Measurements from ENCODE around the gene METTL27. TPM values are rescaled to one million over a fixed set of nuclear protein-coding genes. Genes with fewer than 3 reads are reported as not detected.
"Not testable (repeated sequence)": the region's sequence is repeated elsewhere in the genome, so short reads cannot be mapped to it uniquely, and the experiment has no call there.

The METTL27 gene
- total RNA-seq, 1 donor from 2014 or later, result 13.5 TPM

DNA sequence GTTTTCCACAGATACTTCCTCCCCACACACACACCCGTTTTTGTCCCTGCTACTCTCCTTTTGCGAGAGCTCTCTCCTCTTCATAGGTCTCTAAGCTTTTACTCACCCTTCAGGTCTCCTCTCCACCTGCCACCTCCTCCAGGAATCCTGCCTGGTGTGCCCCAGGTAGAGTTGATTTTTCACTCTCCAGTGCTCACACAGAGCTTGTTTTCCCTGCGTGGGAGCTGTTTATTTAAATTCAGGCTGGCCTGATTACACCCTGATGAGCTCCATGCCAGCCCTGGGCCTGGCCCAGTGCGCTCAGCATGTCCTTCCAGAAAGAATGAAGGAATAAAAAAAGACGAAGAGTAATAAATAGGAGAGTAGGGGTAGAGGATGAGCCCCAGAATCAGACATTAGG is 19.1 kb downstream of the METTL27 start:
- H3K4me1 Mint-ChIP-seq (ENCODE audit: low read depth), result peaks cover 20% of the 10 kb centered on the region

GRCh38 chr7:73822319-73823173 is 19.8 kb downstream of the METTL27 start:
- H3K4me3 Mint-ChIP-seq (ENCODE audit: low read depth), result no peak overlapping the region
- peak overlapping the region; percentile 15 for H3K27ac Mint-ChIP-seq
- H3K27me3 Mint-ChIP-seq, result peaks cover 15% of the 10 kb centered on the region
- H3K4me1 Mint-ChIP-seq (ENCODE audit: low read depth), result peaks cover 14% of the 10 kb centered on the region
- no peaks in the 10 kb centered on the region for H3K9me3 Mint-ChIP-seq (ENCODE audit: low read depth)
- no peaks in the 10 kb centered on the region for H3K36me3 Mint-ChIP-seq (ENCODE audit: insufficient read depth)
- no peak for TF ChIP-seq CTCF (IDR thresholded peaks at IDR 0.05; ENCODE audit: unreplicated experiment)
- DNase-seq (ENCODE audit: low spot score, unreplicated experiment), result no peak

More for the DNA sequence above, 19.1 kb downstream of the METTL27 start:
- DNase-seq (ENCODE audit: low spot score, unreplicated experiment), result no peak
- Mint-ChIP-seq H3K27me3 (peaks cover 11% of the 10 kb centered on the region), H3K36me3 (ENCODE audit: insufficient read depth) (no peaks in the 10 kb centered on the region), H3K9me3 (ENCODE audit: low read depth) (no peaks in the 10 kb centered on the region), H3K4me3 (ENCODE audit: low read depth) (no peak overlapping the region), H3K27ac (no peak overlapping the region)
- no peak for TF ChIP-seq CTCF (IDR thresholded peaks at IDR 0.05; ENCODE audit: unreplicated experiment)

DNA sequence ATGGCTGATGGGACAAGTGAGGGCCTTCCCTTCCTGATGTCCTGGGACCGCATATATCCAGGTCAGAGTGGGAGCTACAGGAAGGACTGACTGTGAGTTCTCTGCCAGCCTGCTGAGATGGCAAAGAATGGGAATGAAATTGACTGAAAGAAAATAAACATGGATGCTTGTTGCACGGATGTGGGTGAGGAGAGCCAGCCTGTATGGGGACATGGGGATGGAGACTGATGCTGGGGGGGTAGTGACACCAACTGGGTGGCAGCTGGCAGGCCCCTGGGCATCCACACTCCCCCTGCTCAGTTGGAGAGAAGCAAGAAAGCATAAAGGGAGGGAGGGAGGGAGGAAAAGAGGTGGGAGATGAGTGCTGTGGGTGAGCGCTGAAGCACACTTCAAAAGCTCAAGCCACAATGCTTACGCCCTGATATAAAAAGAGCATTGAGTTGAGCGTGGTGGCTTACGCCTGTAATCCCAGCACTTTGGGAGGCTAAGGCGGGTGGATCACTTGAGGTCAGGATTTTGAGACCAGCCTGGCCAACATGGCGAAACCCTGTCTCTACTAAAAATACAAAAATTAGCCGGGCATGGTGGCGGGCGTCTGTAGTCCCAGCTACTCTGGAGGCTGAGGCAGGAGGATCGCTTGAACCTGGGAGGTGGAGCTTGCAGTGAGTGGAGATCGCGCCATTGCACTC is 20.6 kb downstream of the METTL27 start:
- H3K4me3 Mint-ChIP-seq (ENCODE audit: low read depth); H3K4me1 Mint-ChIP-seq (ENCODE audit: low read depth); H3K9me3 Mint-ChIP-seq (ENCODE audit: low read depth); H3K27ac Mint-ChIP-seq; H3K36me3 Mint-ChIP-seq (ENCODE audit: insufficient read depth); DNase-seq (ENCODE audit: low spot score, unreplicated experiment): not testable (repeated sequence)
- peaks cover 15% of the 10 kb centered on the region for H3K27me3 Mint-ChIP-seq

DNA sequence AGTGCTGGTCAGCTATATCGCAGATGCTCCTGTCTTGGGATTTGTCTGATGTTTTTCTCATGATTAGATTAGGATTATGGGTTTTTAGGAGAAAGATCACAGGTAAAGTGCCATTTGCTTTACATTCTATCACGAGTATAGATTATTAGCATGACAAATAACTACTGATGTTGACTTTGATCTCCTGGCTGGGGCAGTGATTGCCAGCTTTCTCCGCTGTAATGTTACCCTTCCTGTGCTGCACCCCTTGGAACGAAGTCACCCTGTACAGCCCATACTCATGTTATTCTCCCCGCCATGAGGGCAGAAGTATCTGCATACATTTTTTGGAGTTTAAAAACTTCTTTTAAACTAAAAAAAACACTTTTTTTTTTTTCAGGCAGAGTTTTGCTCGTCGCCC is 22.3 kb downstream of the METTL27 start:
- TF ChIP-seq CTCF (IDR thresholded peaks at IDR 0.05; ENCODE audit: unreplicated experiment), result no peak
- Mint-ChIP-seq H3K27me3 (peaks cover 12% of the 10 kb centered on the region), H3K9me3 (ENCODE audit: low read depth) (no peaks in the 10 kb centered on the region), H3K36me3 (ENCODE audit: insufficient read depth) (no peaks in the 10 kb centered on the region), H3K27ac (no peak overlapping the region), H3K4me1 (ENCODE audit: low read depth) (peaks cover 5% of the 10 kb centered on the region), H3K4me3 (ENCODE audit: low read depth) (no peak overlapping the region)
- no peak for DNase-seq (ENCODE audit: low spot score, unreplicated experiment)

- peaks cover 2% of the 10 kb centered on the region for H3K4me1 Mint-ChIP-seq (ENCODE audit: low read depth)
- DNase-seq (ENCODE audit: low spot score, unreplicated experiment), result no peak
- H3K36me3 Mint-ChIP-seq (ENCODE audit: insufficient read depth), result no peaks in the 10 kb centered on the region
- no peak for TF ChIP-seq CTCF (IDR thresholded peaks at IDR 0.05; ENCODE audit: unreplicated experiment)
- H3K4me3 Mint-ChIP-seq (ENCODE audit: low read depth), result no peak overlapping the region
- no peak overlapping the region for H3K27ac Mint-ChIP-seq
- H3K9me3 Mint-ChIP-seq (ENCODE audit: low read depth), result no peaks in the 10 kb centered on the region
- peaks cover 7% of the 10 kb centered on the region for H3K27me3 Mint-ChIP-seq
Measured at GRCh38 chr7:73817121-73817520, 25.2 kb downstream of the METTL27 start.
